Activated CD8-positive, alpha-beta memory T cell treated with anti-CD3 and anti-CD28 coated beads, Interleukin-2, amount 50 U/mL, for 24 hours (primary cell): ENCODE results near the gene TOR4A.
"Not testable (repeated sequence)": the region's sequence is repeated elsewhere in the genome, so short reads cannot be mapped to it uniquely, and the experiment has no call there.

Experiments used
- DNase-seq: peaks from one replicate; pipeline ENCODE4 v3.0.0-alpha.2; 2020; ENCODE audit errors: extremely low read depth

TOR4A gene

GRCh38 chr9:137252555-137253506, 24.7 kb upstream of the TOR4A start:
- DNase-seq = no peak

GRCh38 chr9:137253717-137254623, 23.6 kb upstream of the TOR4A start:
- DNase-seq = no peak

- peak; percentile 84 for DNase-seq
Observed at GRCh38 chr9:137254624-137255447, 22.7 kb upstream of the TOR4A start, which contains the start of gene NELFB. NELFB (plus strand) TSS chr9:137255327.

- no peak for DNase-seq
Observed at GRCh38 chr9:137255448-137256114, 21.9 kb upstream of the TOR4A start.

GRCh38 chr9:137256362-137256761, 21.2 kb upstream of the TOR4A start:
- DNase-seq = no peak

- no peak for DNase-seq
Observed at GRCh38 chr9:137256856-137257255, 20.7 kb upstream of the TOR4A start.

GRCh38 chr9:137262173-137262908, 15.2 kb upstream of the TOR4A start:
- not testable (repeated sequence) for DNase-seq

GRCh38 chr9:137262909-137263285, 14.6 kb upstream of the TOR4A start:
- DNase-seq = no peak

- no peak for DNase-seq
Observed at GRCh38 chr9:137263506-137263905, 14.0 kb upstream of the TOR4A start.

- no peak for DNase-seq
Observed at GRCh38 chr9:137264067-137264466, 13.5 kb upstream of the TOR4A start.

GRCh38 chr9:137265496-137266161, 11.9 kb upstream of the TOR4A start:
- no peak for DNase-seq

GRCh38 chr9:137266162-137266527, 11.4 kb upstream of the TOR4A start:
- DNase-seq = no peak

GRCh38 chr9:137266585-137267453, 10.7 kb upstream of the TOR4A start:
- DNase-seq = no peak

- DNase-seq = no peak
Observed at GRCh38 chr9:137267933-137268355, 9.6 kb upstream of the TOR4A start.

GRCh38 chr9:137268538-137269201, 8.9 kb upstream of the TOR4A start:
- DNase-seq = no peak

GRCh38 chr9:137269231-137269772, 8.2 kb upstream of the TOR4A start:
- no peak for DNase-seq

GRCh38 chr9:137270929-137271695, 6.4 kb upstream of the TOR4A start:
- DNase-seq = no peak
